Dermis blood vessel endothelial cell (primary cell): Measurements from ENCODE around the gene SERPINA9. TPM values are rescaled to one million over a fixed set of nuclear protein-coding genes. Genes with fewer than 3 reads are reported as not detected.

Experiments used
- DNase-seq: peaks from one replicate; pipeline ENCODE4 v3.0.0; 2010
- total RNA-seq: library from RNA; depleted of rRNA; stranded (reverse); fragments of >200 nt; gene quantifications from 2 replicates; pipeline ENCODE4 v1.2.3, GENCODE V29; 2014

The SERPINA9 gene
- total RNA-seq, 1 donor from 2014 or later = not detected

- DNase-seq = no peak
Measured at GRCh38 chr14:94462219-94462551, 13.8 kb downstream of the SERPINA9 start.

GRCh38 chr14:94461526-94462218 lies 14.3 kb downstream of the SERPINA9 start:
- no peak for DNase-seq

- no peak for DNase-seq
Measured at GRCh38 chr14:94460631-94461416, 15.2 kb downstream of the SERPINA9 start.

GRCh38 chr14:94458558-94459205 lies 17.3 kb downstream of the SERPINA9 start:
- no peak for DNase-seq

- no peak for DNase-seq
Measured at GRCh38 chr14:94458096-94458495, 17.9 kb downstream of the SERPINA9 start.

- no peak for DNase-seq
Measured at GRCh38 chr14:94455928-94456327, 20.1 kb downstream of the SERPINA9 start.

GRCh38 chr14:94451826-94452225 lies 24.2 kb downstream of the SERPINA9 start:
- no peak for DNase-seq

GRCh38 chr14:94451091-94451771 lies 24.8 kb downstream of the SERPINA9 start:
- no peak for DNase-seq

- no peak for DNase-seq
Measured at GRCh38 chr14:94450722-94451090, 25.3 kb downstream of the SERPINA9 start.

GRCh38 chr14:94449930-94450329 lies 26.1 kb downstream of the SERPINA9 start:
- no peak for DNase-seq

GRCh38 chr14:94448071-94448808 lies 27.8 kb downstream of the SERPINA9 start:
- DNase-seq = no peak

- DNase-seq = no peak
Measured at GRCh38 chr14:94447206-94447605, 28.8 kb downstream of the SERPINA9 start.

GRCh38 chr14:94446126-94446525 lies 29.9 kb downstream of the SERPINA9 start:
- DNase-seq = no peak

GRCh38 chr14:94445003-94445402 lies 31.0 kb downstream of the SERPINA9 start:
- no peak for DNase-seq

- no peak for DNase-seq
Measured at GRCh38 chr14:94441531-94442205, 34.3 kb downstream of the SERPINA9 start.

- no peak for DNase-seq
Measured at GRCh38 chr14:94441130-94441529, 34.9 kb downstream of the SERPINA9 start.

GRCh38 chr14:94439453-94440057 lies 36.4 kb downstream of the SERPINA9 start:
- DNase-seq = no peak

- DNase-seq = no peak
Measured at GRCh38 chr14:94428610-94429009, 47.4 kb downstream of the SERPINA9 start.

GRCh38 chr14:94427016-94427613 lies 48.9 kb downstream of the SERPINA9 start:
- DNase-seq = no peak

- no peak for DNase-seq
Measured at GRCh38 chr14:94426526-94426925, 49.5 kb downstream of the SERPINA9 start.

GRCh38 chr14:94424371-94424770 lies 51.6 kb downstream of the SERPINA9 start:
- no peak for DNase-seq
